Ovary (tissue), 3 donors: ENCODE measurements around the gene PLEKHA7.
"Not testable (repeated sequence)": the region's sequence is repeated elsewhere in the genome, so short reads cannot be mapped to it uniquely, and the experiment has no call there.

Source experiments
- CTCF ChIP-seq, 3 donors: fragments of 450-650 bp in 2 of 3; fragments of 200-600 bp in 1 of 3; IDR thresholded peaks; one replicate each; pipeline versions ENCODE4 v1.5.1 to v1.8.0; 2016 to 2022; ENCODE audit warnings: antibody characterized with exemption in 3 of 3, mild to moderate bottlenecking in 1 of 3
- EP300 ChIP-seq: sonication (generic); formaldehyde crosslinking; IDR thresholded peaks from one replicate; pipeline ENCODE4 v1.6.1; 2017; ENCODE audit warnings: antibody characterized with exemption
- POLR2A ChIP-seq: fragments of 450-650 bp; IDR thresholded peaks from one replicate; pipeline ENCODE4 v1.6.1; 2017; ENCODE audit warnings: antibody characterized with exemption, mild to moderate bottlenecking, moderate library complexity
- donor health status: DM: no; HTN: no; CAD: no.

- not testable (repeated sequence) for TF ChIP-seq CTCF (IDR thresholded peaks at IDR 0.05); EP300; POLR2A
These were observed 95.6 kb downstream of the PLEKHA7 start for GRCh38 chr11:16918543-16919182.
